Esophagus squamous epithelium (tissue), 4 donors: ENCODE measurements around the gene MOB3A.

ENCODE experiments used
- POLR2A ChIP-seq, 4 donors: fragments of 450-650 bp; IDR thresholded peaks; one replicate each; pipeline ENCODE4 v1.6.1; 2017; ENCODE audit warnings: antibody characterized with exemption in 4 of 4, mild to moderate bottlenecking in 4 of 4, moderate library complexity in 3 of 4
- TF ChIP-seq, protein P1 (sequence below), 6 experiments: fragments of 450-650 bp in 4 of 6; fragments of 200-600 bp in 2 of 6; sonication (generic) in 2 of 6; IDR thresholded peaks; one replicate each; pipeline ENCODE4 v1.5.1; 2016 to 2019; ENCODE audit warnings: antibody characterized with exemption in 6 of 6, mild to moderate bottlenecking in 4 of 6, moderate library complexity in 4 of 6

DNA sequence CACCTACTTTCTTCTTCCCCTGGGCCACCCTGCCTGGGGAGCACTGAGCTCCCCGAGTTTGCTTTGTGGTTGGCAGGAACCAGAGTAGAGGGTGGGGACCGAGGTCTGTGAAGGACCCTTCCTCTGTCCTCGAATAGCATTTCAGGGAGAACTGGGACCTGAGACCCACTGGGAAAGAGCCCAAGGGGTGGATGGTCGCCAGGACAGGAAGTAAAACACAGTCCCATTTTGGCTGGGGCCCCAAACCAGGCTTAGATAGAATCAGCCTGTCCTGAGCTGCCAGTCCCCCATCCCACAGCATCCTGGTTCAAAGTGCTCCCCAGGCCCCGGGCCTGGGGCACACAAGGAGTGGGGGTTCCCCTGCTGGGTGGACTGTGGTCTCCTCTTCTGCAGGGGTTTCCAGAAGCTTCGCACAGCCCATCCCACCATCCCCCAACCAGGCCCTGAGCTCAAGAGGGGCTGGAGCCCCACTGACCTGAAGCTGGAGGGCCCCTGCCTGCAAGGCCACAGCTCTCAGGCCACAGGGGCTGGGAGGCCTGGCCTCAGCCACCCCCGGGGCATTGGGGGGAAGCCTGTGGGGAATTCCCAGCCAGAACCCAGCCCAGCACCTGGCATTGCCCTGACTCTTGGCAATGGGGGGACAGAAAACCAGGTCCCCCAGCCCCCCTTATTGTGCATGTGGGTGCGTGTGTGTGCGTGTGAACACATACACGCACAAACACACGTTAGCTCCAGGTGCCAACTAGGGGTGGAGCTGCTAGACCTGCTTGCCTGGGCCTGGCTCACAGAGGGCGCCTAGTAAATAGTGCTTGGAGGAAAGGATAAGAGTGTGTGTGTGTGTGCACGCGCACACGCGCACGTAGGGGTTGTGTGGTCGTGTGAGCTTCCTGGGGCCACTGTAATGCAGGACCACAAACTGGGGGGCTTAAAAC, 44.1 kb downstream of the MOB3A start:
- TF ChIP-seq, protein P1, sequence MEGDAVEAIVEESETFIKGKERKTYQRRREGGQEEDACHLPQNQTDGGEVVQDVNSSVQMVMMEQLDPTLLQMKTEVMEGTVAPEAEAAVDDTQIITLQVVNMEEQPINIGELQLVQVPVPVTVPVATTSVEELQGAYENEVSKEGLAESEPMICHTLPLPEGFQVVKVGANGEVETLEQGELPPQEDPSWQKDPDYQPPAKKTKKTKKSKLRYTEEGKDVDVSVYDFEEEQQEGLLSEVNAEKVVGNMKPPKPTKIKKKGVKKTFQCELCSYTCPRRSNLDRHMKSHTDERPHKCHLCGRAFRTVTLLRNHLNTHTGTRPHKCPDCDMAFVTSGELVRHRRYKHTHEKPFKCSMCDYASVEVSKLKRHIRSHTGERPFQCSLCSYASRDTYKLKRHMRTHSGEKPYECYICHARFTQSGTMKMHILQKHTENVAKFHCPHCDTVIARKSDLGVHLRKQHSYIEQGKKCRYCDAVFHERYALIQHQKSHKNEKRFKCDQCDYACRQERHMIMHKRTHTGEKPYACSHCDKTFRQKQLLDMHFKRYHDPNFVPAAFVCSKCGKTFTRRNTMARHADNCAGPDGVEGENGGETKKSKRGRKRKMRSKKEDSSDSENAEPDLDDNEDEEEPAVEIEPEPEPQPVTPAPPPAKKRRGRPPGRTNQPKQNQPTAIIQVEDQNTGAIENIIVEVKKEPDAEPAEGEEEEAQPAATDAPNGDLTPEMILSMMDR (IDR thresholded peaks at IDR 0.05): no peak
- TF ChIP-seq POLR2A (IDR thresholded peaks at IDR 0.05): no peak
